HFF-Myc (cell line): ENCODE data around the gene MPHOSPH8.

ENCODE experiments used
- DNase-seq: peaks from one replicate; pipeline ENCODE4 v3.0.0-alpha.2; 2011; ENCODE audit warnings: low read depth; ENCODE audit errors: extremely low read depth
- H3K4me3 ChIP-seq: replicated peaks from 2 replicates; pipeline ENCODE4 v1.5.1; 2011; ENCODE audit warnings: low read depth, mild to moderate bottlenecking, control low read depth, low read length
- CTCF ChIP-seq: IDR thresholded peaks from 2 replicates; pipeline ENCODE4 v1.5.1; 2012; ENCODE audit warnings: mild to moderate bottlenecking, low read depth, low read length, control low read depth; ENCODE audit errors: missing control alignments

Gene MPHOSPH8

GRCh38 chr13:19605161-19605955 is 28.1 kb upstream of the MPHOSPH8 start:
- no peak overlapping the region for H3K4me3 ChIP-seq
- TF ChIP-seq CTCF: no peak
- no peak for DNase-seq

GRCh38 chr13:19606152-19606551 is 27.3 kb upstream of the MPHOSPH8 start:
- H3K4me3 ChIP-seq: no peak overlapping the region
- no peak for DNase-seq
- no peak for TF ChIP-seq CTCF

- TF ChIP-seq CTCF: no peak
- DNase-seq: no peak
- no peak overlapping the region for H3K4me3 ChIP-seq
These were observed 26.7 kb upstream of the MPHOSPH8 start for GRCh38 chr13:19606737-19607136.

- no peak overlapping the region for H3K4me3 ChIP-seq
- DNase-seq: no peak
- no peak for TF ChIP-seq CTCF
These were observed 25.9 kb upstream of the MPHOSPH8 start for GRCh38 chr13:19607523-19608078.

- no peak overlapping the region for H3K4me3 ChIP-seq
- peak; percentile 60 for TF ChIP-seq CTCF
- DNase-seq: no peak
These were observed 14.5 kb upstream of the MPHOSPH8 start for GRCh38 chr13:19618977-19619376.

GRCh38 chr13:19622193-19622592 is 11.3 kb upstream of the MPHOSPH8 start:
- no peak for DNase-seq
- no peak overlapping the region for H3K4me3 ChIP-seq
- TF ChIP-seq CTCF: no peak
